ENCODE measurements around the gene MIGA1. TPM values are rescaled to one million over a fixed set of nuclear protein-coding genes. Genes with fewer than 3 reads are reported as not detected.

Gene MIGA1
- total and polyA plus RNA-seq, 9 of the 15 experiments (the other 6 are each of a cell fraction or from before 2014, with no cell fraction given), result 1.6 to 5.1 (median 2.9) TPM

GRCh38 chr1:77830946-77831345 is 51.5 kb downstream of the MIGA1 start (continued):
- no peak for TF ChIP-seq ZBTB11 (CRISPR knock-in tag; IDR thresholded peaks at IDR 0.05)
- TF ChIP-seq CBX1 (IDR thresholded peaks at IDR 0.05; ENCODE audit: low read depth), result no peak
- TF ChIP-seq NBN (IDR thresholded peaks at IDR 0.05; ENCODE audit: low read depth), result no peak
- TF ChIP-seq REST (IDR thresholded peaks at IDR 0.05; ENCODE audit: borderline replicate concordance), result no peak
- TF ChIP-seq REST (CRISPR knock-in tag; IDR thresholded peaks at IDR 0.05; ENCODE audit: low read depth), result no peak
- no peak for TF ChIP-seq NR2F6 (CRISPR knock-in tag; IDR thresholded peaks at IDR 0.05)
- no peak for TF ChIP-seq TAF9B (IDR thresholded peaks at IDR 0.05; ENCODE audit: partially characterized antibody)
- no peak for TF ChIP-seq RHOXF2B (CRISPR knock-in tag; conservative IDR thresholded peaks at IDR 0.05)
- TF ChIP-seq SPI1 (IDR thresholded peaks at IDR 0.05; ENCODE audit: borderline replicate concordance, low read depth, low read length), result no peak
- TF ChIP-seq ILF3 (IDR thresholded peaks at IDR 0.05; ENCODE audit: borderline replicate concordance), result no peak
- TF ChIP-seq ZBTB17 (CRISPR knock-in tag; IDR thresholded peaks at IDR 0.05), result no peak
- no peak for TF ChIP-seq ZNF444 (CRISPR knock-in tag; IDR thresholded peaks at IDR 0.05)
- no peak for TF ChIP-seq RCOR1 (IDR thresholded peaks at IDR 0.05; ENCODE audit: borderline replicate concordance in 1 of 2, low read depth in 2 of 2, low read length in 2 of 2)
- TF ChIP-seq POLR3G (IDR thresholded peaks at IDR 0.05; ENCODE audit: extremely low read depth, insufficient read length, insufficient replicate concordance), result no peak

Data from K562 (cell line).